Right lobe of liver (tissue), 4 donors: ENCODE results near the gene CIBAR2.

Experiments
- CTCF ChIP-seq, 4 donors: fragments of 200-600 bp in 3 of 4; fragments of 450-650 bp in 1 of 4; IDR thresholded peaks; one replicate each; pipeline versions ENCODE4 v1.5.1 to v1.8.0; 2016 to 2022; ENCODE audit warnings: antibody characterized with exemption in 4 of 4, mild to moderate bottlenecking in 2 of 4
- POLR2A ChIP-seq: fragments of 450-650 bp; IDR thresholded peaks from one replicate; pipeline ENCODE4 v1.6.1; 2017; ENCODE audit warnings: antibody characterized with exemption, mild to moderate bottlenecking
- donor health status: DM: no; HTN: no; CAD: no.
- donor health status: DM: no; HTN: no; CAD: no.
- donor health status: DM: no; HTN: yes; CAD: no.

- TF ChIP-seq CTCF (IDR thresholded peaks at IDR 0.05) = no peak
- no peak for TF ChIP-seq POLR2A
Measured at GRCh38 chr16:85084841-85085510, 27.3 kb downstream of the CIBAR2 start.
